ENCODE results near the gene SLC13A2.

SLC13A2 gene

DNA sequence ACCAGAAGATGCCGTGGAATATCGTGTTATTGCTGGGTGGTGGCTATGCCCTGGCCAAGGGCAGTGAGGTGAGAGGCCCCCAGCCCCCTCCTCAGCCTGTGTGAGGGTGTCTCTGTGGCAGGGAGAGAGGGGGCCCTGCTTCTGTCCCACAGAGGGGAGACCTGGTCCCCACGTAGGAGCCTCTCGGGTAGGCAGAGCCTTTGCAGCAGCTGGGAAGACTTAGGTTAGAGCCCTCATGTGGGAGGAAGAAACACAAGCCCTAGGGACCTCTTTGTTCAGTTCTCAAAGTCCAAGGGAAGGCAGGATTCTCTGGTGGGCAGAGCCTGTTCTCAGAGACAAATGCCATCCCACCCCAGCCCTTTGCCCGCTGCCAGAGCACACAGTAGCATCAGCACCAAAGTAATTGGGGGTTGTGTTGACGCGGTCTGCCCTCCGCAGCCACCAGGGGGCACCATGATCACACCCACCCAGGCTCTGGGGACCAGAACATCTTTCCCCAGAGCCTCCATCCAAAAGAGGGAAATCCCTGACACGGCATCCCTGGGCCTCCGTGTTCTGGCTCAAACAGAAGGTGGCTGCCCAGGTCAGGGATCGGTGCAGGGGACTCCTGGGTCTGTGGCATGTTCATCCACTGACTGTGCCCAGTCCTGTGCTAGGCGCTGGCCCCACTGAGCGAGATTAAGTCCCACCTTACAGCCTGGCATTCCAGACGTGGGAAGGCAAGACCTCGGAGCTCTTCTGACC is 21.2 kb downstream of the SLC13A2 start:
- peak; percentile 30 for DNase-seq

DNA sequence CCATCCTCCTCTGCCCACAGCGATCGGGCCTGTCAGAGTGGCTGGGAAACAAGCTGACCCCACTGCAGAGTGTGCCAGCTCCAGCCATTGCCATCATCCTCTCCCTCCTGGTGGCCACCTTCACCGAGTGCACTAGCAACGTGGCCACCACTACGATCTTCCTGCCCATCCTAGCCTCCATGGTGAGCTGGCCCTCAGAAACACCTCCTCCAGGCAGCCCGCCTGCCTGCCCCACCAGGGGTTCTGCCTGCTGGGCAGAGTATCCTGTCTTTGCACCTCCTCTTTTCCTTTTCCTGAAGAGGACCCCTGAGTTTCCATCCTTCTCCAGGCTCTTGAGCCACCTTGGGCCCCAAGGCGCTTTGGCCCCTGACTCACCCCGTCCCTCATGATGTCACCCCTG is 22.2 kb downstream of the SLC13A2 start:
- no peak for DNase-seq

DNA sequence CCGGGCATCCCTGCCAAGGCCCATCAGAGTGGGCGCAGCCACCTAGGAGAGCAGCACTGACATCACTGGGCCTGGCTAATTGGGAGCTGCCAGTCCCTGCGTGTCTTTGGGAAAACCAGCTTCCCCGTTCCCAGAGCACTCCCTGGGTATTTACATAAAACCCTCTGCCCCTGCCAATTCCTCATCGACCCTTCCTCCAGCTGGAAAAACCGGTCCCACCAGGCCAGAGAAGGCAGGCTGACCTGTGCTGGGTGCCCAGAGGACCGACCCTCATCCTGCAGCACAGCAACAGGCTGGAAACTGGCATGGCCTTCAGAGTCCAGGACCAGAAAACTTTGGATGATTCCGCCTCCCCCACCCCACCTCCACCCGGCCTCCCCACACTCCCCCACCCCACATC is 24.5 kb downstream of the SLC13A2 start:
- peak; percentile 47 for DNase-seq

DNA sequence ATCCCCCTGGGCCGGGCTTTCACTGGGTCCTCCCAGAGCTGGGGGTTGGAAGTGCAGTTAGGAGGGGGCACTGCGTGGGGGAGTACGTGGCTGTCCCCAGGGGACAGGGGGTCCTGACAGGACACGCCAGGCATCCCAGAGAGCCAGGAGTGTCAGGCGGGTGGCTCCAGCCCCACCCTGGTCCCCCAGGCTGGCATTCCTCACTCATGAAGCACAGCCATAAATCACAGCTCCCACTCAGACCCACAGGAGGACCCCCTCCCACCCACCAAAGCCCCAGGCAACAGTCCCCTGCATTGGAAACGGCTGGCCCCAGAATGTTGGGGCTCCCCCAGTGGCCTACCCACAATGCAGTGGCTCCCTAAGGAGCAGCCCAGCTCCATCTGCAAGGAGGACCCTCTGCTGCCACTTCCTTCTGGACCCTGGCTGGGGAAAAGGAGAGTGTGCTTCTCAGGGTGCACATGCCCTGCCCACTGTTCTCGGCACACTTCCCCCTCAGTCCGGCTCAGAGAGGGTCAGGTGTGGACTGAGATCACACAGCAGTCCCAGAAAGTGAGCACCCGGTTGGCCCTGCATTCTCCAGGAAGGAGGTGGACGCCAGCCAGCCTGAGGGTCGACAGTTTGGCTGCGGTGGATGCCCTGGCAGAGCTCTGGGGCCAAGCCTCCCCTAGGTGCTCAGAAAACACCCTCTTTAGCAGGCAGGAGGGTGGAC is 25.4 kb downstream of the SLC13A2 start:
- no peak for DNase-seq

DNA sequence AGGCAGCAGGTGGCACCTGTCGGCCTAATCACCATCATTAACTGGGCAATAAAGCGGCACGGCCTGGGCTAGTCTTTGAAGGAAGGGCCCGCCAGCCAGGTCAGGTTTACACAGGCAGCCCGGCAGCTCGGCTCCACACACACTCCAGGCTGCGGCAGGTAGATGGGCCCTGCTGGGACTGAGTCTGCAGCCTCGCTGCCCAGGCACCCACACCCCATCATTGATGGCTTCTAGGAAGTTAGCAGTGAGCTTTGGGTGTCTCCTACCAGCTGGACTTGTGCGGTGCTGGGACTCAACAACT is 25.9 kb downstream of the SLC13A2 start:
- DNase-seq, result peak; percentile 24

DNA sequence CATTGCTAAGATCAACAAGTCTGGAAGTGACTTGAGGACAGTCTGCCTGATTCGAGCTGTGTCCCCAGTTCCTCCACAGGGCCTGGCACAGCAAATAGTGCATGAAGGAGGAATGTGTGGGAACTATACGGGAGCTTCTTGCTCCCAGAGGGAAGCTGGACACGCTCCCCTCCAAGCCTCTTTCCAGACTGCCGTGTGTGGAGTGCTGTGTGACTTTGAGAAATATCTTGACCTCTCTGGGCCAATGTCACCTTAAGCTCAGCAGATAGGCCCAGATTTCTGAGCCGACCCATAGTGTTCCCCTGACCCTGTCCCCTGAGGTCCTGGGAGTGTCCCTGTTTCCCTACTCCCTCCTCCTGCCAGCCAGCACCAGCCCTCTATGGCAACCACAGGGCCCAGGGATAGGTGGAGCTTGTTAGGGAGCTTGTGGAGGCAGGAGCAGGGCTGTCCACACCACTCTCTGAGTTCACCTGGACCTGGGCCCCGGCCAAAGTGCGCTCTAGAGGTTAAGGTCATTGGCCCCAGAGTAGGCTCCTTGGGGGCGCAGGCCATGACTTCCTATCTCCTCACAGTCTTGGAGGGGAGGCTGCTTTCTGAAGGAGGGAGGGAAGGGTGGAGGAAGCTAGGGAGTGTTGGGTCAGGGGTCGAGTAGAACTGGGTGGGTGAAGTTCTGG is 26.4 kb downstream of the SLC13A2 start:
- no peak for DNase-seq

DNA sequence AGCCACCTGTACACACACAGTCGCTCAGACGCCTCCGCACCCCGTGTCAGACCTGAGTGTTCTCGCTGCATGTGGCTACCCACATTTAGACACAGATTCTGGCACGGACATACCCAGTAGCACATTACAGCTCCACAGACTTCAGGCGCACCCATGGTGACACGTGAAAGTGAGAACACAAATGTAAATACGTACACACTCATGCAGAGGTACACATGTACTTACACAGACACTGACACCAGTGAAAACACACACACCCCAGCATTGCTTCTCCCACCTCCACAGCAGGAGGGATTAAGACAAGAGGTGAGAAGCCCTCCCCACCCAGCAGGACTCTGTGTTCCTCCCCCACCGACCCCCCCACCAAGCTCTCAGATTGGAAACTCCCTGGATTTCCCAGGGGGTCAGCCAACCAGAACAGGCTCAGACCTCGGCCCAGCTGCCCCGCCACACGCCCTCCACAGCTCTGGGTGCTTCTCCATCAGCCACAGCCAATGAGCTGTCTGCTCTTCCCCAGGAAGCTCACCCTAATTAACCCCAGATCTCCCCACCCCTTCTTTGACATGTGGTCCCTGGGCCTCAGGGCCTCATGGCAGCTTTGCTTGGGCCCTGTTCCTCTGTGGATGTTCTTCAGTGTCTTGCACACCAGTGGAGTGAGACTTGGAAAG is 27.4 kb downstream of the SLC13A2 start:
- no peak for DNase-seq

DNA sequence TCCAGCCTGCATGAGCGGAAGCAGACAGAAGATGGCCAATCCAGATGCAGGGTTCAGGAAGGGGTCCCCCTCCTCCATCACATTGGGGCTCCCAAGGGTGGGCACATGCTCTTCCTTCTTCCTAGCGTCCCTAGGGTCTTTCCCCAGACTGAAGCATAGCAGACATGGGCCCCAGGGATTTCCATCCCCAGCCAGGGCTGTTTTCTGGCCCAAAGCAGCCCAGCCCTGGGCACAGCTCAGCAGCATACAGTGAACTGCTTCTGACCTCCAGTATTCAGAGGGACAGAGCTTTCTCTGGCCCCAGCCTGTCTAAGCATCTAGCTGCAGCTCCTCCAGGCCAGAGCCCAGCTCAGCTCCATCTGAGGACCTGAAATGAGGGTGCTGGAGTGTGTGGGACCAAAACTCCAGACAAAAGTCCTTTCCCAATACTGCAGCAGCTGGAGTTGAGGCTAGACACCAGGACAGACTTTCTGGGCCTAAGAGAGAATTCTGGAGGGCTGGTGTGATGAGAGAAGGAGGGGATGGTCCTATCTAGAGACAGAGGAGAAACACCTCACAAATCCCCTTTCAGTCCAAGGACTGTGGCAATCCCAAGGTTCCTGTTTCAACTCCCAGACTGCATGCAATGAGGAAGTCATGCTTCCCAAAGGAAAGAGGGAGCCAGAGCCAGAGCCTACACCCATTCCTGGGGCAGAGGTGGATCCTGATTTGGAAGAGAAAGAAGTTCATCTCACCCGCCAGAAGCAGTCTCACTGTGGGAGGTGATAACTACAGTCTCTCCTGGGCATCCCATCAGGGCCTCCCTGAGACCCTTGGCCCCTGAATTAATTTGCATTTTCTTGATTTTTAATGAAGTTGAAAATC is 28.2 kb downstream of the SLC13A2 start:
- DNase-seq, result no peak

DNA sequence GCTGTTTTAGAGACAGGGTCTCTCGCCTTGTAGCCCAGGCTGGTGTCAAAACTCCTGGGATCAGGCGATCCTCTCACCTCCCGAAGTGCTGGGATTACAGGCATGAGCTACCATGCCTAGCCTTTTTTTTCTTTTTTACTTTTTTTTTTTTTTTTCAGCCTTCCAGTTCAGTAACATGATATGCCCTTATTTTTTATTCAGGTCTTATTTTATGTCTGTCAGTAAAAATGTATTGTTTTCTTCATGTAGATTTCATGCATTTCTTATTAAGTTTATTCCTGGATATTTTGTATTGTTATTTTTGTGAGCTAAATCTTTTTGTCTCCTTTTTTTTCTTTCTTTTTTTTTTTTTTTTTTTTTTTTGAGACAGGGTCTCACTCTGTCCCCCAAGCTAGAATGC is 30.0 kb downstream of the SLC13A2 start:
- DNase-seq, result no peak

DNA sequence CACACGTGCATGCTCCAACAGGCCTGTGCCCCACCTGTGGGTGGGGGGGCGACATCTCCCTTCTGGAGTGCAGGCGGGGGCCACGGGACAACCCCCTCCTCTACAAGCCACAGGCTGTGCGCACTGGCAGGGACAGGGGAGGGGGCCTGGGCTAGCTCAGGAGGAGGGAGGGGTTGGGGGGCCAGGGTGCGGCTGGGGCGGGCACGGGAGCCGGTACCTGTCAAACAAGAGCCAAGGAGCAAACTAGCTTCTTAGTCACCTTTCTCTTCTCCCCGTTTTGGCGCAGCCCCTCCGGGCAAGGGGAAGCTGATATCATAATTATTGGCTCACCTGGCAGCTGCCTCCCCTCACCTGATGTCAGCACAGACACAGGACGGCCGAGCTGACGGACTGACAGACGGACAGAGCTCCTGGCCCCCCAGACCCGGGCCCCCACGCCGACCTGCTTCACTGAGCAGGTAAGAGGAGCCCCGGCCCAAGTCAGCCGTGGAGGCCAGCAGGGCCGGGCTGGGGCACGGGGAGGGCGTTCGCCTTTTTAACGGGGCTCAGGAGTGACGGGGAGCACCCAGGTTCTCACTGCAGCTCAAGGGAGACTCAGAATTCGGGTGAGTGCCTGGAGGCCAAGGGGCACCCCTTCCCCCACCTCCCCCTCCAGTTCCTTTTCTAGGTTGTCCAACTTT is 32.7 kb downstream of the SLC13A2 start, which contains the start of gene FOXN1:
Gene FOXN1 (plus strand): TSS at position 363 of the 680 bp plus-strand sequence. CDS start 17,622 bp downstream, outside the sequence.
- no peak for DNase-seq

DNA sequence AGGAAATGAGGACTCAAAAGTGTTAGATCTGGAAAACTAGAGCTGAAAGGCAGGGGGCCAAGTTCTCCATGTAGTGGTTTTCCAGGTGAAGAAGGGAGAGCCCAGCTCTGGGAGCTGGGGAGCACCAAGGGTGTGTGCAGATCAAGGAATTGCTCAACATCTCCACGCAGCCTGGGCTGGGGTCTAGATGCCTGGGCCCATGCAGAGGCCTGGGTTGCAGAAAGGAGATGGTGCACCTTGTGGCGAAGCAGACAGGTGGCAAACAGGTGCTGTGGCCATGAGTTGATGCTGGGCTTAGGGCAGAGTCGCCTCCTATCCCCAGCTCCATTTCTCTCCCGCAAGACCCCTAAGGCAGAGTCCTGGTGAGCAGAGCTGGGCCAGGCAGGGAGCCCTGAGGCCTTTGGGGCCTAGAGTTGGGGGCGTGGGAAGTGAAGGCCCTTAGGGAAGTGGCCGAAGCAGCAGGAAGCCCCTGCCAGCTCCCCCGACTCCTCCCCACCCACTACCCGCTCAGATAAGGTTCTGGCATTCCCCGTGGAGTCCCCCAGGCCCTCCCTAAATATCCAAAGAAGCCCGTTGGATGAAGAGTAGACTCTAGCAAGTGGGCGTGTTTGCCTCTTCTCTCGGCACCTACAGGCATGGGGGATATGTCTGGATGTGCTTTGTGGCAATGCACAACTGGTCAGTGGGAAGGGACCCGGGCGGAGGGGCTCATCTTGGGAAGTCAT is 33.5 kb downstream of the SLC13A2 start:
- DNase-seq, result no peak

DNA sequence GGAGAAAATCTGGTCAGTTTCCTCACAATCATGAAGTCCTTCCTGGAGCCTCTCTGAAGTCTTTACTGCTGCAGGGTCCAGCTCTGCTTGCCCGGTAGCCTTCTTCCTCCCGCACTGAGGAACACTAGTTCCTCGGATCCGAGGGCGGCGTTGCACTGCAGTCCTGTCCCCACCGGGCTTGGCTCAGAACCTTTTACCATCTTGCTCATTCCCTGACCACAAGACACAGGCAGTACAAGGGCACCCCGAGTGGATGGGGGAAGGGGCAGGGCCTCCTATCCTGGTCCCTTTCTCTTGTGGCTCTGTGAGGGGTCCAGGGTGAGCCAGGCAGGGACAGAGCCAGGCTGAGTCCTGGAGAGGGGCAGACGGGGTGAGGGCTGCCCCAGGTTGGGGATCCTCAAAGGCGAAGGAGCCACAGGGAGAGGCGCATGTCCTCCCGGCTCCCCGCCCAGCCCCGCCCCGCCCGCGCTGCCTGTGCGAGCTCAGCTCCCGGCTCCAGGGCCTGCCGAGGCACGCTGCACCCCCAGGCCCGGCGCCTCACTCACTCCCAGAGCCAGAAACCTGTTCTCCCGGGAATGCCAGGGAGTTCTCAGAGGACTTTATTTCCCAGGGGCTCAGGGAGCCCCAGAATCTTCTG is 34.2 kb downstream of the SLC13A2 start:
- no peak for DNase-seq

DNA sequence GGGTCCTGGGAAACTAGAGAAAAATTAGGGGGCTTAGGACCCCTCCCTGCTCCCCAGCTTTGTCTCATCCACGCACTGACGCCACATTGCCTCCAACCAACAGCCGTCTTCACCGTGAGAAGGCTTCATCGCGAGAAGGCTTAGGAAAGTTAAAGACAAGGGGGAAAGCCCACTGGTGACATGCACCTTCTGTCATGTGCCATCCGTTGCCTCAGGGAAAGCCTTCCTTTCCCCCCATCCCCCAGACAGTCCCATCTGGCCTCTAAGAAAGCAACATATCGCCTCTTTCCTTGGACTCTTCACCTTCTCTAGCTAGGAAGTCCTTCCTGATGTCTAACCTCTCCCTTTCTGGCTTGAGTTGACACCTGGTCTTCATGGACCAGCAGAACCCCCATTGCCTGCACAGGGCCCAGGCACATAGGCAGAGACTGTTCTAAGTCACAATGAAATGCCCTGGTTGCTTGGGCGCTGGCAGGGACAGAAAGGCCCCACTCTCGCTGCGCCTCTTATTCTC is 34.8 kb downstream of the SLC13A2 start:
- no peak for DNase-seq

DNA sequence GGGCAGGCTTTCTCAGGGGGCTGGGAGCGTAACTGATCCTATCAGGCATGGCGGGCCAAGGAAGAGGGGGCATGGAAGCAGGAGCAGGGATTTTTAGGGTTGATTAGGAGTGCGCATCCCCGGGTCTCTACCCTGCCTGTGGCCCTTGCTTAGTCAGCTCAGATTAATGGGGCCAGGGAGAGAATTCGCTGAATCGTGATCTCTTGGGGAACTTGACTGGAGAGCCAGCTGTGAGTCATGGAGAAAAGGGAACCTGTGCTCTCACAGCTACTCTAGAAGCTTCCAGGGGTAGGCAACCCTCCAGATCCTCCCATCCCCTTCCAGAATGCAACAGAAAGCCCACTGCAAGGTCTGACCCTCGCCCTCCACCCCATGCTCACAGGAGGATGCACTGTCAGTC is 36.3 kb downstream of the SLC13A2 start:
- no peak for DNase-seq

DNA sequence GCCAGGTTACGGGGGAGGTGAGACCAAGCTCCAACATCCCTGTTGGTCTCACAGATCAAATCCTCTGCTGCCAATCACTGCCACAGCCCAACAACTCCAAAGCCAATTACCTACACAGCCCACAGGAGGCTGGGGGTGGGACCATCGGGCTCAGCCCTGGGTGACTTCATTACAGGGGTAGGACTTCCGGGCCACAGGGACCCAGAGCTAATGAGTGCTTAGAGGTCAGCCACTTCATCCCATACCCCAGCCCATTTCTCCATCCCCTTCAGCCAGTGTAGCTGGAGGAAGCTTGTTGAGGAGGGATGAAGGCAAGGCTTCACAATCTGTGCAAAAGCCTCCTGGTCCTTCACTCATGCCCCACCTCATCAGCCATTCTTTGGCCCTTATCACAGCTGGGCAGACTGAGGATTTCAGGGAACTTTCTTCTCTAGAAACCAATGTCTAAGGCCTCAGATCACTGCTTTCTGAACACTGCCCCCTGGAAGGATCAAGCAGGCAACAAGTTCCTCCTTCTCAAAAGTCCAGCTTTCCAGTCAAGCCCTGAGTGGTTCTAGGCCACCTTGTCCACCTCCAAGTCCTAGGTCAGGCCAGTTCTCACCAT is 38.5 kb downstream of the SLC13A2 start:
- no peak for DNase-seq

DNA sequence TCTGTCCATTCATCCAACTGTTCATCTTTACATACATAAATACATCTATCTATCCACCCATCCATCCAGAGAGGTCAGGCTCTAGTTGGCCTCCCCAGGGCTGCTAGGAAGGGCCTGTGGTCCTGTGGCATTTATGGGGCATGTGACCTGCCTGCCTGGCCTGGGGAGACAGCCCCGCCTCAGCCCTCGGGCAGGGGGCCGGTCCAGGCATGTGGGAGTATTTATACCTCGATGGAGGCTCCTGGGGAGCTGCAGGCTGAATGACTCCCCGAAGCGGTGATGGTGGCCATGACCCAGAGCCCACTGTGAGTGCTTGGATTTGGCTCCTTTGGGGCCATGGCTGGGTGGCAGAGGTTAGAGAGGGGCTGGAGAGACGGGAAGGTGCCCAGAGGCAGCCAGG is 40.0 kb downstream of the SLC13A2 start:
- no peak for DNase-seq

DNA sequence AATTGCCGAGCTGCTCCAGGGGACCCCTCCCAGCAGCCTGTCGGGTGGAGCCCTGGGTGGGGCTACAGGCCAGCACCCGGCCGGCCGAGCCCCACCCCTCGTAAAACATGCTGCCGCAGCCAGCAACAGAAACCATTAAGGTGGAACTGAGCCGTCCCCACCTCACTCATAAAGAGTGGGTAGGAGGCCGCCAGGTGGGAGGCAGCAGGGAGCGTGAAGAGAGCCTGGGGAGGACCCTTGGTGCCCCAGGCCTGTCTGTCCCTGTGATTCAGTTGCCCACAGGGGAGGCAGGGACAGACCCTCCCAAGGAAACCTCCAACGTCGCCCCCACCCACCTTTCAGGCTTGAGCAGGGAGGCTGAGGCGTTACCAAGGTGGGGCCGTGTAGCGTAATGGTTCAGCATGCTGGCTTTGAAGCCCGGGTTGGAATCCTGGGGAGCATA is 41.1 kb downstream of the SLC13A2 start:
- DNase-seq, result no peak

DNA sequence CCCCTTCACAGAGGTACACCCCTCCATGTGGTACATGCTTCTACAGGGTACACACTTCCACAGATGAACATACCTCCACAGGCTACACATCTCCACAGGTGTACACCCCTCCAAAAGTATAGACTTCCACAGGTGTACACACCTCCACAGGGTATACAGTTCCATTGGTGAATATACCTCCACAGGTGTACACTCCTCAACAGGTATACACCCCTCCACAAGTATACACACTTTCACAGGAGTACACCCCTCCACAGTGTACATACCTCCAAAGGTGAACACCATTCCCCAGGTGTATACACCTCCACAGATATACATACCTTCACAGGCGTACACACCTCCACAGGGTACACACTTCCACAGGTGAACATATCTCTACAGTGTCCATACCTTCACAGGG is 42.1 kb downstream of the SLC13A2 start:
- no peak for DNase-seq

DNA sequence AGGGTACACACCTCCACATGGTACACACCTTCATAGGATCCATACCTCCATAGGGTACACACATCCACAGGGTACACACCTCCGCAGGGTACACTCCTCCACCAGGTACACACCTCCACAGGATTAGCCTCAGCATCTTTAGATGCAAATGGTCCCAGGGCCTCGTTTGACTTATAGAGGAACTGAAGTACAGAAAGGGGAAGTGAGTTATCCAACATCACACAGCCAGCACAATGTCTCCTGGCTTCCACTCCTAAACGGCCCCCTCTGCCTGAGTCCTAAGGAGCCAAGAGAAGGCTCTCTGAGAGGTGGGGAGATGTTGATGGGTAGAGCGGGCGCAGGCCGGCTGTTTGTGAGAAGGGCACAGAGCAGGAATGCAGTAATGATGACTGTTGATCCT is 44.7 kb downstream of the SLC13A2 start:
- no peak for DNase-seq

DNA sequence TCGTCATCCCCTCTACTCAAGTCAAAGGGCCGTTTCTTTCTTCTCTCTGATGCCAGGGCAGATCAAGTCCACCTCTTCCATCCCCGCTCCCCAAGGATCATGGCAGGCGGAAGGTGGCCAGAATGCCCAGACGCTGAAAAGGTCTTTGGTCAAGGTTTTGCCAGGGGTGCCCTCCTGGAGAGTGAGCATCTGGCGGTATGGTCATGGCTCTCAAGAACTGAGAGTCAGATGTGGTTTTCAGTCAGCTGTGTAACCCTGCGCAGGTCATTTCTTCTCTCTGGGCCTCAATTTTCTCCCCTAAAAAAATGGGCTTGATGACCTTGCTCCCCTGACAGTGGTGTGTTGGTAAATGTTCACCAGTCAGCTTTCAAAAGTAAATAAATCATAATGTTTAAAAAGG is 45.1 kb downstream of the SLC13A2 start:
- DNase-seq, result no peak
